Measurements from ENCODE around the gene CHORDC1. TPM values are rescaled to one million over a fixed set of nuclear protein-coding genes. Genes with fewer than 3 reads are reported as not detected.
"Not testable (repeated sequence)": the region's sequence is repeated elsewhere in the genome, so short reads cannot be mapped to it uniquely, and the experiment has no call there.

Gene CHORDC1
- total RNA-seq, 2 donors from 2014 or later: 49.1 to 55.3 TPM

DNA sequence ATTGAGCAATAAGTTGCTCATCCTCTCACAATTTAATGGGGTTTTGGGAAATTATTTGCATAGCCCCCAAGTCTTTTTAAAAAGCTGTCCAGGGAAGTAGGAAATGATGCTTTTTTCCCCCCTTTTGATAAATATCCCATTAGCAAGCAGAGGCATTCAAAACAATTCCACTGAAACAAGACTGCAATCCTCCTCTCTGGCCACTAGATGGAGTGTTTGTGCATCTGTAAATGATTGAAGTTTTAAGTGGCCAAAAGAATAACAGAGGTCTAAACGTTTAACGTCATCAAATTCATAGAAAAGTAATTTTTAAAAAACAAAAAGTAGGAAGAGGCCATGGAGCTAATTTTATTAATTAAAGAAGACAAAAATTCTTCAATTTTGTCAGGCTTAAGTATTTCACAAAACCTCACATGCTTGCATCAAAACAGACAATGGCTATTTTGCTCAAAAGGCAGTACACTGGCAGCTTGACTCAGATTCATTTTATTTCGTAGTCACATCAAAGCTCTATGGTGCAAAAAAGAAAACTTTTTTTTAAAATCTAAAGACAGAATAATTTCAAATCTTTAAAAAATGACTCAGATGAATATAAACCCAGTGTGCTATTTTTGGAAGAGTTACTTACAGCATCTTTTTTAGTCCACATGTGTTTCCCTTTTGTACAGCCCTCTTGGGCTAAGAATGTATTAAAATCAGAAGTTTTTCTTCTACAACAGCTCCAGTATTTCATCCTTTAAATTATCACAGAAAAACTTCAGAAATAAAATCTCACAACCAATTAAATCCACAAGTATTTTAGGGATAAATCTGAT is 17.8 kb downstream of the CHORDC1 start:
- Mint-ChIP-seq H3K27ac (peak overlapping the region; percentile 71), H3K27me3 (ENCODE audit: low read depth) (no peaks in the 10 kb centered on the region), H3K4me1 (ENCODE audit: low read depth) (peaks cover 5% of the 10 kb centered on the region), H3K36me3 (ENCODE audit: insufficient read depth in 2 of 2) (peaks cover 5 to 22% of the 10 kb centered on the region in 2 donors), H3K9me3 (no peaks in the 10 kb centered on the region), H3K4me3 (no peak overlapping the region)
- no peak for ATAC-seq (replicated peaks in 1 of 2)
- DNase-seq: peak in 1 of 2 donors; percentile 13

DNA sequence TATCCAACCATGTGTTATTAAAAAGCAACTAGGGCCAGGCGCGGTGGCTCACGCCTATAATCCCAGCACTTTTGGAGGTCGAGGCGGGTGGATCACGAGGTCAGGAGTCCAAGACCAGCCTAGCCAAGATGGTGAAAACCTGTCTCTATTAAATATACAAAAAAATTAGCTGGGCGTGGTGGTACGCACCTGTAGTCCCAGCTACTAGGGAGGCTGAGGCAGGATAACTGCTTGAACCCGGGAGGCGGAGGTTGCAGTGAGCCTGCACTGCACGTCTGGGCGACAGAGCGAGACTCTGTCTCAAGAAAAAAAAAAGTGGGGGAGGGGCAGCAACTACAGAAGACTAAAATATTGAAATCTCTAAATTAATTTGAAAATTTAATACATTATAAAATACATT is 18.4 kb downstream of the CHORDC1 start:
- H3K4me1 Mint-ChIP-seq (ENCODE audit: low read depth): peaks cover 5% of the 10 kb centered on the region
- H3K27ac Mint-ChIP-seq: no peak overlapping the region
- H3K9me3 Mint-ChIP-seq: no peaks in the 10 kb centered on the region
- DNase-seq (no peak), ATAC-seq (replicated peaks in 1 of 2) (no peak)
- no peaks in the 10 kb centered on the region for H3K27me3 Mint-ChIP-seq (ENCODE audit: low read depth)
- H3K36me3 Mint-ChIP-seq (ENCODE audit: insufficient read depth in 2 of 2): peaks cover 5 to 21% of the 10 kb centered on the region in 2 donors
- no peak overlapping the region for H3K4me3 Mint-ChIP-seq

DNA sequence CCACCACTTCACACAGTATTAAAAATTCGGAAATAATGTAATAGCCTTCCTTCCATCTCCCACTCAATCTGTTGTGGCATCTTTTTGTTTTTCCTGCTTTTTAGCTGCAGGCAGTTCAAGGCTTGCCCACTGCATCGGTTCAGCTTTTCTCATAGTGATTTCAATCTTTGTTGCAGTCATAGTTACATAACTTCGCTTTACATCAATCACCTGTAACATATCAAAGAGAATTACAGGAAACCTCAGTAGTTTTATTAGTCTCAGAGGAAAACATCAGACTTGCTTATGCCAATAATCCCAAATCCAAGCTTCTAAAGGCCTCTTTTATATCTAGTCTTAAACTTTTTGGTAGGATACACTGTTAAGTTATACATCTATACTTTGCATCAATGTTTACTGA is 20.5 kb downstream of the CHORDC1 start:
- H3K9me3 Mint-ChIP-seq: no peaks in the 10 kb centered on the region
- no peaks in the 10 kb centered on the region for H3K27me3 Mint-ChIP-seq (ENCODE audit: low read depth)
- peaks cover 5 to 14% of the 10 kb centered on the region in 2 donors for H3K36me3 Mint-ChIP-seq (ENCODE audit: insufficient read depth in 2 of 2)
- peaks cover 5% of the 10 kb centered on the region for H3K4me1 Mint-ChIP-seq (ENCODE audit: low read depth)
- DNase-seq (no peak), ATAC-seq (replicated peaks in 1 of 2) (no peak)
- H3K4me3 Mint-ChIP-seq: no peak overlapping the region
- H3K27ac Mint-ChIP-seq: peak overlapping the region; percentile 82

DNA sequence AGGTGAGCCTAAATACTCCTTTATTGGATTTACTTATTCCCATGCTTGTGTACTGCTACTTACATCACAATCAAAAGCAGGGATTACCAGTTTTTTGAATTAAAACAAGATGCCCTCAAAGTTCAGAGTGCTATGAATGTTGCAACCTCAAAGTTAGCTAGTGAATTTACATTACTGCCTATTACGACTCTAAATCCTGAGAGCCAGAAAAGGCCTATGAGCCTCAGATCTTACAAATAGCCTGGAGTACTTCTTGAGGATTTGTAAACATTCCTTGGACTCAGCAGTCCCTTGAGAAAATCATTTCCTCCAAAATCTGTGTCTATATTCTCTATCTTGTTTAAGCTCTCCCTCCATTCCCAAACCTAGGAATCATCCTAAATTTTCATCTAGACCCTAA is 25.5 kb downstream of the CHORDC1 start:
- H3K36me3 Mint-ChIP-seq (ENCODE audit: insufficient read depth in 2 of 2): peaks cover 2% of the 10 kb centered on the region in 2 donors
- DNase-seq (no peak), ATAC-seq (replicated peaks in 1 of 2) (no peak)
- H3K27me3 Mint-ChIP-seq (ENCODE audit: low read depth): no peaks in the 10 kb centered on the region
- H3K9me3 Mint-ChIP-seq: no peaks in the 10 kb centered on the region
- H3K4me1 Mint-ChIP-seq (ENCODE audit: low read depth): no peaks in the 10 kb centered on the region
- H3K4me3 Mint-ChIP-seq: no peak overlapping the region
- H3K27ac Mint-ChIP-seq: no peak overlapping the region

DNA sequence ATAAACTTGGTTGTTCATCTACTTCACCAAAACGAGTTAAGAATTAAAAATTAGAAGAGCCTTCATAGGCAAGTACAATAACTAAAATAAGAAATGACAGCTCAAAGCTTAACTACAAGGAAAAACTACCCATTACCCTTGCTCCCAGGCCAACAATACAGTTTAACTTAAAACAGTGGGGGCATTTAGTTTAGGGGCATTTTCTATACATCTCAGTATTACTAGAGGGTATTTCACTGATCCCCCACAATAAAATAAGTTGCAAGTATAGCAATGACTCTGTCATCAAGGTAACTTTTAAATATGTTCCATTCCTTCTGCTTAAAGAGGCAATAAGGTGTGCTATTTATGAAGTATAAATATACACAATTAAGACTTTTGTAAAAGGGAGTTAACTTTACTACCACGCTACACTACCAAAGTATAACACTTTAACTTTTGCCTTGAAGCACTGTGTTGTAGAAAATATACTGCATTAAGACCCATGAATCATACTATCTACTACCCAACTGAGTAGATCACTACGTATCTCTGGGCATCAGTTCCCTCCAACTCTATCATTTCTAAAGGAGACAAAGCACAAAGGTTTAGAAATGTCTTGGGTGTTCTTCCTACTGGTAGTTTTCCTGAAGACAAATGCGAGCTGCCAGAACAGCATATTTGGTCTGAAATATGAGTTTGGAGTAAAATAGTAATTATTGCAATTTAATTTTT is 29.8 kb downstream of the CHORDC1 start:
- ATAC-seq (replicated peaks in 1 of 2) (peak; percentile 24 to 64), DNase-seq (no peak)
- Mint-ChIP-seq H3K36me3 (ENCODE audit: insufficient read depth in 2 of 2) (peaks cover 0 to 2% of the 10 kb centered on the region in 2 donors), H3K27me3 (ENCODE audit: low read depth) (no peaks in the 10 kb centered on the region), H3K27ac (no peak overlapping the region), H3K4me1 (ENCODE audit: low read depth) (no peaks in the 10 kb centered on the region), H3K9me3 (no peaks in the 10 kb centered on the region), H3K4me3 (no peak overlapping the region)

DNA sequence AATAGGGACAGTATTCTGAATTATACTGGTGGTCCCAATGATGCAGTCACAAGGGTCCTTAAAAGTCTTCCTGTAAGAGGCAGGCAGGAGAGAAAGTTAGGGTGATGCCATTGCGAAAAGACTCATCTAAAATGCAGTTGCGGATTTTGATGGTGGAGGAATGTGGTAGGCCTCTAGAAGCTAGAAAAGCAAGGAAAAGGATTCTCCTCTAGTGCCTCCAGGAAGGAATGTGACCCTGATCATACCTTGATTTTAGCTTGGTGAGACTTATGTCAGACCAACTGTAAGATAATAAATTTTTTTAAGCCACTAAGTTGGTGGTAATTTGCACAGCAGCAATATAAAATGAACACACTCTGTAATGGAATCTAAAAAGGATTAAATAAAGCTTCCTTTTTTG is 33.8 kb downstream of the CHORDC1 start:
- H3K27me3 Mint-ChIP-seq (ENCODE audit: low read depth): no peaks in the 10 kb centered on the region
- no peak for ATAC-seq (replicated peaks in 1 of 2)
- H3K4me1 Mint-ChIP-seq (ENCODE audit: low read depth): no peaks in the 10 kb centered on the region
- no peak for DNase-seq
- no peaks in the 10 kb centered on the region for H3K9me3 Mint-ChIP-seq
- H3K36me3 Mint-ChIP-seq (ENCODE audit: insufficient read depth in 2 of 2): peaks cover 0 to 2% of the 10 kb centered on the region in 2 donors
- no peak overlapping the region for H3K27ac Mint-ChIP-seq
- no peak overlapping the region for H3K4me3 Mint-ChIP-seq

DNA sequence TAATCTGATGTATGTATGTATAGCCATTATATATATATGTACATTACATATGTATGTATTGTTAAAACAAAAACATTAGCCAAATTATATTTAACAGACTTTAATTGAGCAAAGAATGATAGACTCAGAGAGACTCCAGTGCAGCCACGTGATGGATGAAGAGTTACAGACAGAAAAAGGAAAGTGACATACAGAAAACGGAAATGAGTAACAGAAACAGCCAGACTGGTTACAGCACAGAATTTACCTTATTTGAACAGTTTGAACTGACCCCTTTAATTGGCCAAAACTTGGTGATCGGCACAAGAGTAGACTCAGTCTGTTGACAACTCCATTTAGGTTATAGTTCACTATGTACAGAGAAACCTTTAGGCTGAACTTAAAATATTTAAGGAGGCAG is 35.0 kb downstream of the CHORDC1 start:
- no peak overlapping the region for H3K27ac Mint-ChIP-seq
- H3K4me3 Mint-ChIP-seq: no peak overlapping the region
- H3K4me1 Mint-ChIP-seq (ENCODE audit: low read depth): no peaks in the 10 kb centered on the region

DNA sequence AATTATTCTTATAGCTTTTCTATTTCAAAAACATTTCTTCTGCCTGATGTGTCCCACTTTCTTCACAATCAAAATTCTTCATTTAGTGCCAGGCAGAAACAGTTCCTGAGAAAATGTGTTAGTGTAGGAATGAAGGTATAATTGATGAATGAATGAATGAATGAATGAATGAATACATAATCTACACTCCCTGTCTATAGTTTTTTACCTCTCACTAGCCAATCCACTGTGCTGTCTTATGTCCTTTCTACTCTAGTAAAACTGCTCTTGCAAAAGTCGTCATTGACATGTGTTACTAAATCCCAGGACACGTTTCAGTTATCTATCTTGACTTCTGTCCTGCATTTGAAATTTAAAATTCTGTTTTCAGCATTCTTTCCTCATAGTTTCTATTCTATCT is 42.9 kb downstream of the CHORDC1 start:
- no peak overlapping the region for H3K27ac Mint-ChIP-seq
- H3K9me3 Mint-ChIP-seq: no peaks in the 10 kb centered on the region
- H3K36me3 Mint-ChIP-seq (ENCODE audit: insufficient read depth in 2 of 2): no peaks in the 10 kb centered on the region
- H3K4me3 Mint-ChIP-seq: no peak overlapping the region
- H3K4me1 Mint-ChIP-seq (ENCODE audit: low read depth): no peaks in the 10 kb centered on the region
- no peaks in the 10 kb centered on the region for H3K27me3 Mint-ChIP-seq (ENCODE audit: low read depth)
- no peak for DNase-seq
- ATAC-seq (replicated peaks in 1 of 2): no peak

More for the DNA sequence above, 35.0 kb downstream of the CHORDC1 start:
- DNase-seq (no peak), ATAC-seq (replicated peaks in 1 of 2) (no peak)
- peaks cover 0 to 2% of the 10 kb centered on the region in 2 donors for H3K36me3 Mint-ChIP-seq (ENCODE audit: insufficient read depth in 2 of 2)
- H3K27me3 Mint-ChIP-seq (ENCODE audit: low read depth): no peaks in the 10 kb centered on the region
- H3K9me3 Mint-ChIP-seq: no peaks in the 10 kb centered on the region

DNA sequence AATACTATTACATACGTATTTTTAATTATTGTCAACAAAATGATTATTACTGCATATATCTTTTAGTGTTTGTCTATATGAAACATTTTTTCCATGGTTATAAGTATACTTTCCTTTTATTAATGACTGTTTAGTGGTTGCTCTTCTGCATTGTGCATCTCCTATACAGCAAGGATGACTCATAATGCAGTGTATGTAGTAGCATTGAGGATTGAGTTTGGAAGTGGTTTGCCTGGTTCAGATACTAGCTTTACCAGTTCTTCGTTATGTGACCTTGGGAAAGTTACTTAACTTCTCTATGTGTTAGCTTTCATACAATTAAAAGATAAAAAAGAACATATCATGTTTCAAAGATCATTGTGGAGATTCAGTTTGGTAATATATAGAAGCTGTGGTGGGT is 44.1 kb downstream of the CHORDC1 start:
- no peak for DNase-seq
- Mint-ChIP-seq H3K27me3 (ENCODE audit: low read depth) (no peaks in the 10 kb centered on the region), H3K36me3 (ENCODE audit: insufficient read depth in 2 of 2) (no peaks in the 10 kb centered on the region), H3K27ac (no peak overlapping the region), H3K4me1 (ENCODE audit: low read depth) (no peaks in the 10 kb centered on the region), H3K9me3 (no peaks in the 10 kb centered on the region), H3K4me3 (no peak overlapping the region)
- no peak for ATAC-seq (replicated peaks in 1 of 2)

DNA sequence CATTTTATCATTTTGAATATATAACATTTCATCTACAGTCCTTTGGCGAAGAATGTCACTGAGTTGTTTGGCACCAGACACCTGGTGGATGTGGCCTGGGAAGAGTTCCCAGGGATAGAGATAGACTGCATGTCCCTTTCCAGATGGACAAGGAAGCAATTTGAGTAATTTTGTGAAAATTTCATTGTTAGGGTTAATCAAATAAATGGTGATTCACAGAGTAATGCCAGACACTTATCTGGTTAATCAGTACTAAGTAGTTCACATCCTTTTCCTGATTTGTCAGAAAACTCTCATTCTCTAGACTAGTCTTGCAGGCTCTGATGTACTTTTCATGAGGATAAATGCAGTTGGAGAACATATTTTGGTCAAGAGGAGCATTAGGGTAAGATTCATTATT is 46.8 kb downstream of the CHORDC1 start:
- H3K4me3 Mint-ChIP-seq: no peak overlapping the region
- DNase-seq: no peak
- H3K27me3 Mint-ChIP-seq (ENCODE audit: low read depth): peaks cover 9% of the 10 kb centered on the region
- no peaks in the 10 kb centered on the region for H3K36me3 Mint-ChIP-seq (ENCODE audit: insufficient read depth in 2 of 2)
- H3K9me3 Mint-ChIP-seq: no peaks in the 10 kb centered on the region
- H3K4me1 Mint-ChIP-seq (ENCODE audit: low read depth): no peaks in the 10 kb centered on the region
- ATAC-seq (replicated peaks in 1 of 2): no peak
- H3K27ac Mint-ChIP-seq: no peak overlapping the region

DNA sequence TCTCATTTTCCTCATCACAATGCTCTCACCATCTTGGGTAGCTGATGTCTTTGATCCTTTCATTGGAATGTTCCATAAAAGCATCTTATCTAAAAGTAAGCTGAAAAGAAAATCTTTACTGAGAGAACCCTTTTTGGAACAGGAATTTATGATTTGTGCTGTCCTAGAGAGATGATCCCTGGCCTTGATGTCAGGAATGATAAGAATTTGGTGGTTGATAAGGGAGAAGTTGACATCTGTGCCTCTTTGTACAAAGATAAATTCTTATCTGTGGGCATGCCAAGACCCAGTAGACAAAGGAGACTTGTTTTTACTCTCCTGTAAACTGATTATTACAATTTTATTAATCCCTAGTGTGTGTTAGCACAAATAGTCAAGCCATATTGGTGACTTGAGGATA is 51.5 kb downstream of the CHORDC1 start:
- ATAC-seq (replicated peaks in 1 of 2): no peak
- Mint-ChIP-seq H3K36me3 (ENCODE audit: insufficient read depth in 2 of 2) (no peaks in the 10 kb centered on the region), H3K27me3 (ENCODE audit: low read depth) (peaks cover 9% of the 10 kb centered on the region), H3K4me1 (ENCODE audit: low read depth) (no peaks in the 10 kb centered on the region), H3K4me3 (no peak overlapping the region), H3K9me3 (no peaks in the 10 kb centered on the region), H3K27ac (no peak overlapping the region)
- no peak for DNase-seq

DNA sequence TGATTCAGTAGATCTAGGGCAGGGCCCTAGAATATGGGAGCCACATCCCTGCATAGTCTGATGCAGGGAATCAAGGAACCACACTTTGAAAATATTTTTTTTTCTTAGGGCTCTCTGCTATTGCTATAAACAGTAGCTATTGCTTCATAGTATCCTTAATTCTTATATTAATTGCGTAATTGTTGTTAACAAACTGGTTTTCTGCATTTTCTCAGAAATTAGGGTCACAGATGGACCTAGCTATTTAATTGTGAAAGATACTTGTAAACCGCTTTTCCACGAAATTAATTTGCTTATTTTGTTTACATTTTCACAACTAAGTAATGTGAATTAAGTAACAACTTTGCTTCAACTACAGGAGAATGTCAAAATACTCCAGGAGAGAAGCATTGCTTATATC is 54.3 kb downstream of the CHORDC1 start:
- no peaks in the 10 kb centered on the region for H3K4me1 Mint-ChIP-seq (ENCODE audit: low read depth)
- no peak for DNase-seq
- H3K36me3 Mint-ChIP-seq (ENCODE audit: insufficient read depth in 2 of 2): no peaks in the 10 kb centered on the region
- H3K27me3 Mint-ChIP-seq (ENCODE audit: low read depth): peaks cover 9% of the 10 kb centered on the region
- ATAC-seq (replicated peaks in 1 of 2): no peak
- no peak overlapping the region for H3K27ac Mint-ChIP-seq
- H3K4me3 Mint-ChIP-seq: no peak overlapping the region
- H3K9me3 Mint-ChIP-seq: no peaks in the 10 kb centered on the region

DNA sequence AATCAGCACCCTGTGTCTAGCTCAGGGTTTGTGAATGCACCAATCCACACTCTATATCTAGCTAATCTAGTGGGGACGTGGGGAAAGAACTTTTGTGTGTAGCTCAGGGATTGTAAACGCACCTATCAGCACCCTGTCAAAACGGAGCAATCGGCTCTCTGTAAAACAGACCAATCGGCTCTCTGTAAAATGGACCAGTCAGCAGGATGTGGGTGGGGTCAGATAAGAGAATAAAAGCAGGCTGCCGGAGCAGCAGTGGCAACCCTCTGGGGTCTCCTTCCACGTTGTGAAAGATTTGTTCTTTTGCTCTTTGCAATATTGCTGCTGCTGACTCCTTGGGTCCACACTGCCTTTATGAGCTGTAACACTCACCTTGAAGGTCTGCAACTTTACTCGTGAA is 55.1 kb downstream of the CHORDC1 start:
- not testable (repeated sequence) for H3K36me3 Mint-ChIP-seq (ENCODE audit: insufficient read depth in 2 of 2); H3K9me3 Mint-ChIP-seq

More for the DNA sequence above, 55.1 kb downstream of the CHORDC1 start:
- H3K4me3 Mint-ChIP-seq; H3K4me1 Mint-ChIP-seq (ENCODE audit: low read depth); H3K27me3 Mint-ChIP-seq (ENCODE audit: low read depth); ATAC-seq (replicated peaks in 1 of 2); DNase-seq; H3K27ac Mint-ChIP-seq: not testable (repeated sequence)

Data from activated T-cell treated with anti-CD3 and anti-CD28 coated beads, Interleukin-2, amount 50 U/mL, for 72 hours (primary cell).